Right lobe of liver (tissue), 4 donors: ENCODE data around the gene CHPF.

Experiments used
- POLR2A ChIP-seq: fragments of 450-650 bp; IDR thresholded peaks from one replicate; pipeline ENCODE4 v1.6.1; 2017; ENCODE audit warnings: antibody characterized with exemption, mild to moderate bottlenecking
- TF ChIP-seq, protein P1 (sequence below), 4 donors: fragments of 200-600 bp in 3 of 4; fragments of 450-650 bp in 1 of 4; IDR thresholded peaks; one replicate each; pipeline versions ENCODE4 v1.5.1 to v1.8.0; 2016 to 2022; ENCODE audit warnings: antibody characterized with exemption in 4 of 4, mild to moderate bottlenecking in 2 of 4
- donor health status: DM: no; HTN: no; CAD: no.
- donor health status: DM: no; HTN: no; CAD: no.
- donor health status: DM: no; HTN: yes; CAD: no.

DNA sequence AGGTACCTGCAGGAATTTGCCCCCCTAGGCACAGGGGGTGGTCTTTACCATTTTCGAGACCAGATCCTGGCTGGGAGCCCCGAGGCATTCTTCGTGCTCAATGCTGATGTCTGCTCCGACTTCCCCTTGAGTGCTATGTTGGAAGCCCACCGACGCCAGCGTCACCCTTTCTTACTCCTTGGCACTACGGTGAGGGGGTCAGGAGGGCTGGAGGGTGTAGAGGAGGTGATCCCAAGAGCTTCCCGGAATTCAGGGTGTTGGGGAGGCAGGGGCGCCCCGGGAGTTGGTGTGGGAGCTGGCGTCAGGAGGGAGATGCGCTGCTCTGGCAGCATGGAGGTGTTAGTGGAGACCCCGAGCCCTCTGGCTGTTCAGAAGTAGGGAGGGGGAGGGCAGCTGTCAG is 41.8 kb downstream of the CHPF start:
- TF ChIP-seq, protein P1, sequence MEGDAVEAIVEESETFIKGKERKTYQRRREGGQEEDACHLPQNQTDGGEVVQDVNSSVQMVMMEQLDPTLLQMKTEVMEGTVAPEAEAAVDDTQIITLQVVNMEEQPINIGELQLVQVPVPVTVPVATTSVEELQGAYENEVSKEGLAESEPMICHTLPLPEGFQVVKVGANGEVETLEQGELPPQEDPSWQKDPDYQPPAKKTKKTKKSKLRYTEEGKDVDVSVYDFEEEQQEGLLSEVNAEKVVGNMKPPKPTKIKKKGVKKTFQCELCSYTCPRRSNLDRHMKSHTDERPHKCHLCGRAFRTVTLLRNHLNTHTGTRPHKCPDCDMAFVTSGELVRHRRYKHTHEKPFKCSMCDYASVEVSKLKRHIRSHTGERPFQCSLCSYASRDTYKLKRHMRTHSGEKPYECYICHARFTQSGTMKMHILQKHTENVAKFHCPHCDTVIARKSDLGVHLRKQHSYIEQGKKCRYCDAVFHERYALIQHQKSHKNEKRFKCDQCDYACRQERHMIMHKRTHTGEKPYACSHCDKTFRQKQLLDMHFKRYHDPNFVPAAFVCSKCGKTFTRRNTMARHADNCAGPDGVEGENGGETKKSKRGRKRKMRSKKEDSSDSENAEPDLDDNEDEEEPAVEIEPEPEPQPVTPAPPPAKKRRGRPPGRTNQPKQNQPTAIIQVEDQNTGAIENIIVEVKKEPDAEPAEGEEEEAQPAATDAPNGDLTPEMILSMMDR (IDR thresholded peaks at IDR 0.05) = no peak
- TF ChIP-seq POLR2A = no peak
